Stimulated activated CD8-positive, alpha-beta memory T cell treated with anti-CD3 and anti-CD28 coated beads, Interleukin-4, amount 100 ng/mL, for 1 hour (primary cell): ENCODE data around the gene COL27A1.
"Not testable (repeated sequence)": the region's sequence is repeated elsewhere in the genome, so short reads cannot be mapped to it uniquely, and the experiment has no call there.

Experiments used
- DNase-seq, 2 donors: peaks; one replicate each; pipeline ENCODE4 v3.0.0-alpha.2; 2020; ENCODE audit warnings: low read depth in 2 of 2, low spot score in 1 of 2

Gene COL27A1

DNA sequence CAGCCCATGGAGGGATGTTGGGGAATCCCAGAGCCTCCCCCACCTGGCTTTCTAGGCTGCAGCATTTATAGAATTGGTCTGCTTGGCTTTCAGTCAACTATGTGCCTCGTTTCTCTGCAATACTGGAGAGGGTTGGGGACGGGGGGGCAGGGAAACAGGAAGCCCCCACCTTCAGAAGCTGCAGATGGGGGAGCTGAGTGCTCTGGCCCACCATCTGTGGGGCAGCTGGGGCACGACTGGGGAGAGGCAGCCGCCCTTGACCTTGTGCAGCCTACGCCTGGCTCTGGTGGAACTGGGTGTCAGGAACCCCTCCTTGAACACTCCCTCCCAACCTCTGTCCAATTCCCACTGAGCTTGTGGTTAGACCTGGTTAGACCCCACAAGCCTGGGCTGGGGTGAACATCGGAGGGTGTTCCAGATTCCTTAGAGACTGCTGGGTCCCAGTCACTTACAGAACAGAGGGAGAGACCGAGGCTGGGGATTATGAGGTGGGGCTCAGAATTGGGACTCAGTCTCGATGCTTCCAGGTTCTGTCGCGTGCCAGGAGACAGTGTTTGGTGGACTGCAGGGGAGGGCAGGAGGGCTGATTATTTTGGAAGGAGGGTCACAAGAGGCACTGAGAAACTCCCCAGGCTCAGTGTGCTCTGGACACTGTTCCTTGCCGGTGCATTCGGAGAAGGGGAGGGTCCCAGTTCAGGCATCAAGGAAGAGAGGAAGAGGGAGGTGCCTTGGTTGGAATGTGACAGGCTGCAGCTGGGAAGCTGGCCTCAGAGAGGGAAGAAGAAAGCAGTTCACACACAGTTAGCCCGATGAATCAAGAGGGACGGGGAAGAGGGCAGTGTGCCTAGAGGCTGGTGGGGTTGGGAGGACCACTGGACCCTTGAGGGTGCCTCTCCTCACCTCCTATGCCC is 25.6 kb downstream of the COL27A1 start:
- no peak for DNase-seq

DNA sequence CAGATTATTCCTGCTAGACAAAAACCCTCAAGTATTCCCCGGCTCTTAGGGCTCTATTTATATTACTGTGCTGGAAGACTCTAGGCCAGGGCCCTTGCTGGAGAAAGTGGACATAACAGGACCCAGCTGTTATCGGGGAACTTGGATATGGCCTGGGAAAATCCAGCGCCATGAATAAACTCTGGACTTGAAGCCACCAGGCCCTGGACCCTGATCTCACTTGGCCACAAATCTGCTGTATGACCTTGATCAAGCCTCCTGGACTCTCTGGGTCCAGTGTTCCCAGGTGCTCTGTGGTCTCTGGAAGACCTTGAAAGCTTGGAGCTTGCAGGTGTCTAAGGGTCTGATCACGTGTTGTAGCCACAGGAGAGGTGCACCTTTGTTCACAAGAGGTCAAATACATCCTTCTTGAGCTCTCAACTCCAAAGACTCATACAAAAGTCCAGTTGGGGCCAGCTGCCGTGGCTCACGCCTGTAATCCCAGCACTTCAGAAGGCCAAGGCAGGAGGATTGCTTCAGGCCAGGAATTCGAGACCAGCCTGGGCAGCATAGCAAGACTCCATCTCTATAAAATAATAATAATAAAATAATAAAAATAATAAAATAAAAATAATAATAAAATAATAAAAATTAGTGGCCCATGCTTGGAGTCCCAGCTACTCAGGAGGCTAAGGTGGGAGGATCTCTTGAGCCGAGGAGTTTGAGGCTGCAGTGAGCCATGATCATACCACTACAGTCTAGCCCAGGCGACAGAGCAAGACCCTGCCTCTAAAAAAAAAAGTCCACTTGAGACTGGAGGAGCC is 26.5 kb downstream of the COL27A1 start:
- no peak for DNase-seq

DNA sequence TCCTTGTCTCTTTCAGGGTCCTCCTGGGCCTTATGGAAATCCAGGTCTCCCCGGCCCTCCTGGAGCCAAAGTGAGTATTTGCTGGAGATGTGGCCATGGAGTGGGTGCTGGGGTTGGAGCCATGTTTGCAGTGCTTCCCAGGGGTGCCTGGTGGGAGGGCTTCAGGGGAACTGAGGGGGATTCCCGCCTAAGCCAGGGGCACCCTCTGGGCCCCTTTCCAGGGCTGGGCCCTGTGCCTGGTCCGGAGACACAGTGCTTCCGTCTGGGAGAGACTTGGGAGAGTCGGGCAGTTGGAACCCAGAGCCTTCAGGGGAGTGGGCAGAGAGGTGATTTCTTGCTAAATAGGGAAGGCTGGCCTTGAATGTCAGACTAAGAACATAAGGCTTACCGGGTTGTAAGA is 27.7 kb downstream of the COL27A1 start:
- DNase-seq = no peak

DNA sequence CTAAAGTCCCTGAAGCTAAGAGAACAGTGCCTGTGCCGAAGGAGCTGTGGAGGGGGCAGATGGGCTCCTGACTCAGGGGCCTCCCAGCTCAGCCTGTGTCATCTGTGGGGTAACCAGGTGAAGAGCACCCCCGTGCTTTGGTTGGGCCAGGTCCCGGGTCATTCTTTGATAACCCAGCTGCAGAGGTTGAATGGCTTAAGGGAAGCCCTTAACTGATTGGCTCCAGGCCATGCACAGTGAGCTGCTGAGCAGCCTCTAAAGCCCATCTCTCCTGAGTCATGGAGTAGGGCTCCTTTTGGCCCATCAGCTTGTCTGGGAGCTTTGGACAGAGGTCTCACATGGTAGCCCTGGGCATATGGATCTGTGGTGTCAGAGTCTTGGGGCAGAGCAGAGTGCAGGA is 28.7 kb downstream of the COL27A1 start:
- DNase-seq = no peak

DNA sequence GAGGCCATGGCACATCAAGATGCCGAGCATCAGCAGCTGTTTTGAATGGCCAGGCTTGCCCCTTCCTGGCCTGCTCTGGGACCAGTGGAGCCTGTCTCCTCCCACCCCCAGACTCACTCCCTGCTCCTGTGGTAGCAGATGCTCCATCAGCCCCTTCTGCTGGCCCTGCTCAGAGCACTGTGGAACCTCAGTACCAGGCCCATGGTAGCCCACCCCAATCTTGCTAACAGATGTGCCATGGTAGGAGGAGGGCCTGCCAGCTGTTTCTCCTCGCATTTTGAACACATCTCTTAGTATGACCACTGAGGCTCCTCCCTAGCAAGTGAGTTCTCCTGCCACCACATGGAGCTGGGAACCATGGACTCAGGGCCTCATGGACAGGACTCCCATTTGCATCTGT is 29.5 kb downstream of the COL27A1 start:
- no peak for DNase-seq

DNA sequence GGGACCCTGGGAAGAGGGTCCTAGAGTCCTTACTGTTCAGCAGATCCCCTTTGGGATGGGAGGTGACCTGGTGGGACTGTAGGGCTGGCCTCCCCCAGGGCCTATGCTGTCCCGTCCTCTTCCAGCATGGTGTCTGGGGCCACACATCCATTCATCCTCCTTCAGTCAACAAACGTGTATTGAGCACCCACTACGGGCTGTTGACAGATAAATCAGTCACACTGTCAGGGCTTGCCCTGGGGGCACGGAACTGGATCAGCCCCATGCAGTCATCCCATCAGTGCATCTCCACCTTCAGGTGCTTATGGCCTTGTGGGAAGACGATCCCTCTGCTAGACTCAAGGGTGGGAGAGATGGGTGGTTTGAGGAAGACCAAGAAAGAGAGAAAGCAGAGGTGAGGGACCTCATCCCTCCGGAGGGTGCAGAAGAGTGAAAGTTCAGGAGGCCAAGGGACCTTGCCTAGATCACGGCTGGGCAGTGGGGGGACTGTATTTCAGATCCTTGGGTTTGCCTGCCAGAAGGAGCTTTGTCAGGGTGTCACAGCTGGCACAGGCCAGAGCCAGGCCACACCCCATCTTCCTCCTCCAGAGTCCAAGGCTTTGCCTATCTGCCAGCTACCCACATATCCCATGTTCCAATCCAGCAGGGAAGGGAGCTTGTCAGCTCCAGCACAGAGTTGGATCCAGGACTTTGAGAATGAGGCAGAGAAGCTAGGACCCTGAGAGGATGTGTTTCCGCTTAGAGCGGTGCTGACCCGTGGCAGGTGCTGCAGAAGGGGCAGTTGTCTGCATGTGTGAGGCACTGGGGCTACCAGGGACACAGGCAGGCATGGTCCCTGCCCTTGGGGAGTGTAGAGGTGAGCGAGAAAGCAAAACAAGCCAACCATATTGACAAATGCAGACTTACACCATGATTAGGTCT is 30.5 kb downstream of the COL27A1 start:
- no peak for DNase-seq

DNA sequence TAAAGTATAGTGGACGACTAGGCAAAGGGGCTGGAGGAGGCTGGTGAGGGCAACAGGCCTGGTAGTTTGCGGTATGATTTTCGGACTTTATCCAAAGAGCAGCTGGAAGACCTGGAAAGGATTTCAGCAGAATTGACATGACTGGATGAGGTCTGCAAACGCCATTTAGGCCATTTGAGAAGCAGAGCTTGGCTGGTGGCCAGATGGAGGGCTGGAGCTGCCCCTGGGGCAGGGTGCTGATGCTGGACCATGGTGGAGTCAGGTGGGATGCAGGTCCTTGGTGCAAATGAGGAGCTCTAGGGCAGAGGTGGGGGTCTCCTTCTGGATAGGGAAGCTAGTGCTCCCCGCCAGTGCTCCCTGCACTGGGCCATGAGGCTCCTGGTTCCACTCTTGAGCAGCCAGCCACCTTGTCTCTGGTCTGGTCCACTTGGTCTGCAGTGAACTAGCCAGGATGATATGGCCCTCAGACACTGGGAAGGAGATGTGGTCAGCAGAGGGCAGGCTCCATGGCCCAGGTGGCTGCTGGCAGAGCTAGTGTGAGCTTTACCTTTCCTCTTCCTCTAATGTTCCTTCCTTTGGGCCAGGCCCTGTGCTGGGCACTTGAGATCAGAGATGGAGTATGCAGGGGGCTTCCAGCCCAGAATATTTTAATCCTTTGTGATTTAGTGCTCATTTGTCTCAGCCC is 31.4 kb downstream of the COL27A1 start:
- DNase-seq = no peak

DNA sequence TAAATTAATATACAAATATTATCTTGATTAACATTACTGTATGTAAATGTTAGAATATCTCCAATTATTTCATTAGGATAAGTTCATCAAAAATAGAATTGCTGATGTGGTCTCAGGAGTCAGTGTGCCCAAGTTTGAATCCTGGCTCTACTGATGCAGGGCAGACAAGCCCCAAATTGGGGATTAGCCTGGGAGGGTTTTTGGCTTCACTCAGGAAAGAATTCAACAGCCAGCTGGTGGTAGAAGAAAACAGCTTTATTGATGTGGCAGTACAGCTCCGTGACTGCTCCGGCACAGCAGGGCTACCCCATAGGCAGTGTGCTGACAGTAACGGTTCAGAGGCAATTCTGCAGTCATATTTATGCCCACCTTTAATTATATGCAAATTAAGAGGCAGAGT is 32.5 kb downstream of the COL27A1 start:
- no peak for DNase-seq

DNA sequence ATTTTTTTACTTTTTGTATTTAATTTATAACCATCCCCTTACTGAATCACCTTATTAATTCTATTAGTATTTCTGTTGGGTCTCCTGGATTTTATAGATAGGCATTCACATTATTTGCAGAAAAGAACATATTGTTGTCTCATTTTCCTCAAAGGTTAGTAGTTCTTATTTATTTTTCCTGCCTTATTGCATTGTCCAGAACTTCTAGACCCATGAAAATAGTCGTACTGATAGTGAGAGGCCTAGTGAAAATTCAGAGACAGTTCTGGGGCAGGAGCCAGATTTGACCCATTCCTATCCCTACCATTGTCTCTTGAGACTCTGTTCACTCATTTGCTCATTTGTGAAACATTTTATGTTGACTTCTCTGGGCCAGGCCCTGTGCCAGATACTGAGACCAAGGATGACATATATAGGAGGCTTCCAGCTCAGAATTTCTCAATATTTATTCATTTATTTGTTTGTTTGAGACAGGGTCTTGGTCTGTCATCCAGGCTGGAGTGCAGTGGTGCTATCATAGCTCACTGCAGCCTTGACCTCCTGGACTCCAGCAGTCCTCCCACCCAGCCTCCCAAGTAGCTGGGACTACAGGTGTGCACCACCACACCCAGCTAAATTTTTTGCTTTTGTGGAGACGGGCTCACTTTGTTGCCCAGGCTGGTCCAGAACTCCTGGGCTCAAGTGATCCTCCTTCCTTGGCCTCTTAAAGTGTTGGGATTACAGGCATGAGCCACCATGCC is 34.7 kb downstream of the COL27A1 start:
- no peak for DNase-seq

DNA sequence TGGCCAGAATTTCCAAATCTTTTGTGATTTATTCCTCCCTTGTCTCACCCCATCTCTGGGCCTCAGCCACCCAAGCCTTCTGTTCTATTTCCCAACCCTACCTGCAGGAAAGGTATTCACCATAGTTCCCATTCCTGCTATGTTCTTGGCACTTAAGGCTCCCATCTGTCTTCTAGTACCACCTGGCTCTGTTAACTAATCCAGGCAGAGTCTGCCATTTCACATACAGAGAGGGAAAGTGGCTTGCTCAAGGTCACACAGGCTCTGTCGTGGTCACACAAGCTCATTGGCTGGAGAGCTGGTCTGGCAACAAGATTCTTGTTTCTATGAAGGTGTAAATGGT is 35.2 kb downstream of the COL27A1 start:
- no peak for DNase-seq

DNA sequence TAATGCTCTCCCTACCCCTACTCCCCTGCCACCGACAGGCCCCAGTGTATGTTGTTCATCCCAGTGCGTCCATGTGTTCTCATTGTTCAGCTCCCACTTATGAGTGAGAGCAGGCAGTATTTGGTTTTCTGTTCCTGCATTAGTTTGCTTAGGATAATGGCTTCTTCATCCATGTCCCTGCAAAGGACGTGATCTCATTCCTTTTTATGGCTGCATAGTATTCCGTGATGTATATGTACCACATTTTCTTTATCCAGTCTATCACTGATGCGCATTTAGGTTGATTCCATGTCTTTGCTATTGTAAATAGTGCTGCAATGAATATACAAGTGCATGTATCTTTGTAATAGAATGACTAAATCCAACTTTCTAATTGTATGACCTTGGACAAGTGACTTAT is 36.1 kb downstream of the COL27A1 start:
- not testable (repeated sequence) for DNase-seq

DNA sequence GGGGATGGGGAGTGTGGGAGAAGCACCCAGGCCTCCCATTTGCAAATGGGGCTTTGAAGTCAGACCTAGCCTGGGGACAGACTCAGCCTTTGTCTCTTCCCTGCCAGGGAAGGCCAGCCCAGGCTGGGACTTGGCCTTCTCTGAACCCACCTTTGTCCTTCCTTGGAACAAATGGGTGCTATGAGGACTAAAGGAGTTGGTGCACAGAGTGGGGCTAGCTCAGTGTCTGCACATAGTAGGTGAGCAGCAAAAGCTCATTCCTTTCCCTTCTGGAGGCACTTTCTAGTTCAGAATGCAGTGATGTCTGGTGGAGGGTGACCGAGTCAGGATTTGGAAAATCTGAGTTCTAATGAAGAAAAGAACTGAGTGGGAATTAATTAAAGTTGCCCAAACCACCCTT is 37.2 kb downstream of the COL27A1 start:
- DNase-seq = no peak

DNA sequence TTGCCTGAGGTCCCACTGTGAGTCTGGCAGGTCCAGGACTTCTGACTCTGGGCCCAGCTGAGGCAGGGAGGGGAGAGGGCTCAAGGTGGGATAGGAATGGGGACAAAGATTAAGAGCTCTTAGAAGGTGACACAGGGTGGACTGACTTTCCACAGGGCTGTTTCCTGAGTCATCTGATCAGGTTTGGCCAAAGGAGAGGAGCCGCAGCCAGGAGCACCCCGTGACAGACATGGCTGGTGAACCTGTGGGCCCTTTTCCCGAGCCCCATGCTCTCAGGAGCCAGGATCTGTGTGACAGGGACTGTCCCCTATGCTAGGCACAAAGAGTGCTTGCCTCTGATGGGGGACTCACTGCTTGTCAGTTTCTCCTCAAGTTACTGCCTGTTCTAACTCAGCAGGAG is 37.8 kb downstream of the COL27A1 start:
- DNase-seq = no peak

DNA sequence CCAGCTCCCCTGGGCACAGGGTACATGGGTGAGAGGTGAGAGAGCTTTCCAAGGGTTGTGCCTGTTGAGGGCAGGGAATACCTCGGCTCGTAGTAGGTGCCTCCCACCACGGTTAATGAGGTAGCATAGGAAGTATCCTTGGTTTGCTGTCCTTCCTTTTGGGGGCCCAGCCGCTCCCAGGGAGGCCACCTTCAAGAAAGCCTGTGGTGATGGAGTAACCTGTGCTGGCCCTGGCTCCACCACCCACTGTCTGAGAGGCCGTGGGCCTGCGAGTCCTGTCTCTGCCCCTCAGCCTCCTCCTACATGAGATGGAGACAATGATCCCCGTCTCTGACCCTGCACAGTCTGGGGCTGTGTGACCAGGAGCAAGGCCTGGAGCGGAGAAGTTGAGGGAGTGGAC is 40.8 kb downstream of the COL27A1 start:
- DNase-seq = no peak

DNA sequence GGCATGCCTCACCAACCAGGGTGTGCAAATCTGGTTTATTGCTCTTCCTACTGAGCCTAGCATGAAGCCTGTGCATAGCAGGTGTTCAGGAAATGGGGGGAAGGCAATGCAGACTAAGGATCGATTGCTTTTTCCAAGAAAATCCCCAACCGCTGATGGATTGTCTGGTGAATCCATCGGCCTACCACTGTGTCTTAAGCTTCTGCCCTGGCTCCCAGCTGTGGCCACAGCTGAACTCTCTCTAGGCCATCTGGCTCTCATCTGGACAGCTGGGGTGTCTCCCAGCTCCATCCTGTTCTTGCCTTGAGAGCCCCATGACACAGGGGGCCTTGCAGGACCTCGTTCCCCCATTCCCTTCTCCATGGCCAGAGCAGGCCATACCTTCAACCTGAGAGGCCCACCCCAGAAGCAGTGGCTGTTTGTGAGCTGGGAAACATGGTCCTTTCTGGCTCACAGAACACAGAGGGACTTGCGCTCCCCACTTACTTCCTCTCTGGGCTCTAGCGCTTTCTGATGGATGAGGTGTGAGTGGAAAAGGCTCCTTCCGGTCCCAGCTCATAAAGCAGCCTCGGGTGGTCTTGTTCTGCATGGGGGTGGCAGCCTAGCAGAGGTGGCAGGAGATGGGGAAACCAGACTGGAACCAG is 41.8 kb downstream of the COL27A1 start:
- DNase-seq = no peak

DNA sequence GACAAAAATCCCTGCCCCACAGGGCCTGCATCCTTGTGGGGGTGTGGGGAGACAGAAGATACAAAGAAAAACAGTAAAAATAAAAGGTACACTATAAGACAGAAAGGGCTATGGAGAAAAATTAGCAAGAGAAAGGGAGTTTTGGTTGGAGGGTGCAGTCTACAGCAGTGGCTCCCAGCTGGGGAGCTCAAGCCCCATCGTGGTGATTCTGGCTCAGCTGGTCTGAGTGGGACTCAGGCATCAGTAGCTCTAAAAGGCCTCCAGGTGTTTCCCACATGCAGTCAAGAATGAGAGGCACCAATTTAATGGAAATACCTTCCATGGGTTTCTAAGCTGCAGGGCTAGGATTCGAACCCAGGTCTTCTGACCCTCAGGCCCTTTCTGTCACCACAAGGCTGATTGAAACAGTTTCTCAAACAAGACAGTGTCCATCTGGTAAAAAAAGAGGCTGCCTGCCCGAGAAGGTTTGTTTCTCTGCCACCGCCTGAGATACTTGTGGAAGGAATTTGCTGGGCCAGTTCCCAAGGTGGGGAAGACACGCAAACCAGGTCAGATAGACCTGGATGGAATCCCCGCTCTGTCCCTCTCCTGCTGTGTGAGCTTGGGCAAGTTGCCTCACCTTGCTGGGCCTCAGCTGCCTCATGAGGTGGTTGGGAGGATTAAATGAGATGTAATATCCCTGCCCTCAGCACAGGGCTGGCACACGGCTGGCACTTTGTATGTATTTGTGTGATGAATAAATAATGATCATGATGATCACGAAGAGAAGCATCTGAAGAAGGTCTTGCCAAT is 43.1 kb downstream of the COL27A1 start:
- DNase-seq = no peak

DNA sequence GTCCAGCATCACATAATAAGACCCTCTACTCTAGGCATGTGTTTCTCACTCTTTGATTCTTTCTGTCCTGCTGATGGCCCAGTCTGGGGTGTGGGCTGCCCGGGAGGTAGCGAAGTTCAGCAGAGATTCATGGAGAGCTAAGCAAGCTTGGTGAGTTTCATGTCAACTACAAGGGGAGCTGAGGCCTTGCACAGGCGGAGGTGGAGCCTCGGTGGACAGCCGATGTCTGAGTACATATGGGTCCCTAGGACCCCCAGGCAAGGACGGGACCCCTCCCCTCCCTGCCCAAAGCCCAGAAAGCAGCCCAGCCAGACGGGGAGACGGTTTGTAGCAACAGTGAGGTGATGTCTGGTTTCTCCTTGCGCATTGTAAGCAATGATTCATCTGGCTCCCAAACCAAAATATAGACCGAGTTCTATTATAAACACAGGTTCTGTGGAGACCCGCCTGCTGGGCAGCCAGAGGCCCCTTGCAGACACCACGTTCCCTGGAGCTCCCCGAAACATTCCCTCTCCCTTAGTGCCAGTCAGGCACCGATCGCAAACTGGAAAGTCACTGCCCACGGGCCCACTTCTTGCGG is 45.5 kb downstream of the COL27A1 start:
- DNase-seq = no peak

DNA sequence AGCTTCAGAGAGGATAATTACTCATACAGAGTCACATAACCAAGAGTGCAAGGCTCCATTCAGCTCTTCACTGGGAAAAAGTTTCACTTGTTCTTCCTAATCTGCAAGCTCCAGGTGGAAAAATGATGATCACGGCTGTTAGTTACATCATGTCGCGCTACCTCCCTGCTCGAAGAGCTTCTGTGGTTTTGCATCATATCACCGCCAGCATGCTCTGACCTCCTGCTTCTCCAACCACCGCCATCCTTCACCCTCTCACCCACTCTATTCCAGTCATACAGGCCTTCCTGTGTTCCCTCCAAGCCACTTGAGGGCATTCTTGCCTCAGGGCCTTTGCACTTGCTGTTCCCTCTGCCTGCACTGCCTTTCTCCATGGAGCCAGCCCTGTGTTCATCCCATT is 47.1 kb downstream of the COL27A1 start:
- no peak for DNase-seq

DNA sequence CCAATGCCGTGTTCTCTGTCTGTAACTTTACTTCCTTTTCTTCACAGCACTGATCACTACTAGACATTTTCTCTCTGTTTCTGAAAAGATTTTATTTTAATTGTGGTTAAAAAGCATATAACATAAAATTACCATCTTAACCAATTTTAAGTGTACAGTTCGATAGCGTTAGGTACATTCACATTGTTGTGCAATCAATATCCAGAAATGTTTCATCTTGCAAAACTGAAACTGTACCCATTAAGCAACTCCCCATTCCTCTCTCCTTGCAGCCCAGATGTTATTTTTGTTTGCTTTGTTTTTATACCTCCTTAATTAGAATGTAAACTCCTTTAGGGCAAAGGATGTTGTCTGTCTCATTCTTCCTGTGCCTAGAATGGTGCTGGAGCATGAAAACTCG is 47.5 kb downstream of the COL27A1 start:
- DNase-seq = no peak
